ENCODE results near the gene KCNIP2.

DNA sequence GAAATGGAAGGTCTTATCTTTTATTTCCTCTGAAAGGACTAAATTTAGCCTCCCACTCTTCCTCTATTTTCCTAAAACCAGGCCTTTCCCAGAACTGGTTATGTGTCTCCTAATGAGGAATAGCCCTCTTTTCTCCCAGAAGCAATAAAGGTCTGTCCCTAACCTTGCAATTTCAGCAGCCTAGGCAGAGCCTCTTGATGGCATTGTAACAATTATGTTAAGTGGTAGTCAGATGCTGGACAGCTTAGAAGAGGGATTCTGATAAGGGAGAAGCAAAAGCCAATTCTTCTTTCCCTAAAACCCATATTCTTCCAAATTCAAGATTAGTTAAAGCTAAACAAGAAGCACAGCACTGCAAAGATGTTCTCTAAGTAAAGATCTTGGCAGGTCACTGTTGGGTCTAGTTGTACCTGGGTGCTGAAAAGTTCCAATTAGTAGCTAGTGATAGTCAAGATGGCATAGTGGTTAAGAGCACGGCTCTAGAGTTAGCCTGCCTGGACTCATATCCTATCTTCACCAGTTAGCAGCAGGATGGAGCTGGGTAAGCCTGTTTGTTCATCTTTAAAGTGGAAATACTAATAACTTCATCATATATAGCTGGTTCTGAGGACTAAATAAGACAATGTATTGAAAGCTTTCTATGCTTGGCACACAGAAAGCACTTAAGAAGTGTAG lies 14.3 kb upstream of the KCNIP2 start:
- TF ChIP-seq, protein P1, sequence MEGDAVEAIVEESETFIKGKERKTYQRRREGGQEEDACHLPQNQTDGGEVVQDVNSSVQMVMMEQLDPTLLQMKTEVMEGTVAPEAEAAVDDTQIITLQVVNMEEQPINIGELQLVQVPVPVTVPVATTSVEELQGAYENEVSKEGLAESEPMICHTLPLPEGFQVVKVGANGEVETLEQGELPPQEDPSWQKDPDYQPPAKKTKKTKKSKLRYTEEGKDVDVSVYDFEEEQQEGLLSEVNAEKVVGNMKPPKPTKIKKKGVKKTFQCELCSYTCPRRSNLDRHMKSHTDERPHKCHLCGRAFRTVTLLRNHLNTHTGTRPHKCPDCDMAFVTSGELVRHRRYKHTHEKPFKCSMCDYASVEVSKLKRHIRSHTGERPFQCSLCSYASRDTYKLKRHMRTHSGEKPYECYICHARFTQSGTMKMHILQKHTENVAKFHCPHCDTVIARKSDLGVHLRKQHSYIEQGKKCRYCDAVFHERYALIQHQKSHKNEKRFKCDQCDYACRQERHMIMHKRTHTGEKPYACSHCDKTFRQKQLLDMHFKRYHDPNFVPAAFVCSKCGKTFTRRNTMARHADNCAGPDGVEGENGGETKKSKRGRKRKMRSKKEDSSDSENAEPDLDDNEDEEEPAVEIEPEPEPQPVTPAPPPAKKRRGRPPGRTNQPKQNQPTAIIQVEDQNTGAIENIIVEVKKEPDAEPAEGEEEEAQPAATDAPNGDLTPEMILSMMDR (IDR thresholded peaks at IDR 0.05) = no peak
- TF ChIP-seq POLR2A (IDR thresholded peaks at IDR 0.05) (no peak), EP300 (IDR thresholded peaks at IDR 0.05) (no peak)
